Measurements from ENCODE around the gene KRT85. TPM values are rescaled to one million over a fixed set of nuclear protein-coding genes. Genes with fewer than 3 reads are reported as not detected.

KRT85 gene
- total RNA-seq, 1 donor from 2014 or later: not detected

DNA sequence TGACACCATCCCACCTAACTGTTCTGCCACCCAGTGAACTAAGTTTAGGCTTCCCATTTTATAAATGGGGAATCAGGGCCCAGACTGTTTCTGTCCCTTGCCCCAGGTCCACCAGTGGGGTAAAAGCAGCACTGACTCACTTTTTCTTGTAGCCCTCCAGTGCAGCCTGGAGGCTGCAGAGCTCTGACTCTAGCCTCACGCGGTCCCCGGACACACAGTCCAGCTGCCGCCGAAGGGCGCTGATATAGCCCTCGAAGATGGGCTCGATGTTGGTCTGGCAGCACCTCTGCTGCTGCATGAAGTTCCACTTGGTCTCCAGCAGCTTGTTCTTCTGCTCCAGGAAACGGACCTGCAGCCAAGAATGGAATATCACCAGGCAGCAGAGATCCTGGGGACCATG lies 36.3 kb upstream of the KRT85 start:
- Histone ChIP-seq H3K36me3 (ENCODE audit: control insufficient read depth, insufficient read depth, low read length) (no peaks in the 10 kb centered on the region), H3K27me3 (ENCODE audit: control insufficient read depth, insufficient read depth, low read length) (peaks cover 13% of the 10 kb centered on the region), H3K4me3 (ENCODE audit: low read depth, low read length) (no peak overlapping the region)
- no peak for DNase-seq (ENCODE audit: low read depth)
- TF ChIP-seq, protein P1, sequence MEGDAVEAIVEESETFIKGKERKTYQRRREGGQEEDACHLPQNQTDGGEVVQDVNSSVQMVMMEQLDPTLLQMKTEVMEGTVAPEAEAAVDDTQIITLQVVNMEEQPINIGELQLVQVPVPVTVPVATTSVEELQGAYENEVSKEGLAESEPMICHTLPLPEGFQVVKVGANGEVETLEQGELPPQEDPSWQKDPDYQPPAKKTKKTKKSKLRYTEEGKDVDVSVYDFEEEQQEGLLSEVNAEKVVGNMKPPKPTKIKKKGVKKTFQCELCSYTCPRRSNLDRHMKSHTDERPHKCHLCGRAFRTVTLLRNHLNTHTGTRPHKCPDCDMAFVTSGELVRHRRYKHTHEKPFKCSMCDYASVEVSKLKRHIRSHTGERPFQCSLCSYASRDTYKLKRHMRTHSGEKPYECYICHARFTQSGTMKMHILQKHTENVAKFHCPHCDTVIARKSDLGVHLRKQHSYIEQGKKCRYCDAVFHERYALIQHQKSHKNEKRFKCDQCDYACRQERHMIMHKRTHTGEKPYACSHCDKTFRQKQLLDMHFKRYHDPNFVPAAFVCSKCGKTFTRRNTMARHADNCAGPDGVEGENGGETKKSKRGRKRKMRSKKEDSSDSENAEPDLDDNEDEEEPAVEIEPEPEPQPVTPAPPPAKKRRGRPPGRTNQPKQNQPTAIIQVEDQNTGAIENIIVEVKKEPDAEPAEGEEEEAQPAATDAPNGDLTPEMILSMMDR (IDR thresholded peaks at IDR 0.05; ENCODE audit: insufficient read depth, low read length, poor library complexity, severe bottlenecking): no peak

DNA sequence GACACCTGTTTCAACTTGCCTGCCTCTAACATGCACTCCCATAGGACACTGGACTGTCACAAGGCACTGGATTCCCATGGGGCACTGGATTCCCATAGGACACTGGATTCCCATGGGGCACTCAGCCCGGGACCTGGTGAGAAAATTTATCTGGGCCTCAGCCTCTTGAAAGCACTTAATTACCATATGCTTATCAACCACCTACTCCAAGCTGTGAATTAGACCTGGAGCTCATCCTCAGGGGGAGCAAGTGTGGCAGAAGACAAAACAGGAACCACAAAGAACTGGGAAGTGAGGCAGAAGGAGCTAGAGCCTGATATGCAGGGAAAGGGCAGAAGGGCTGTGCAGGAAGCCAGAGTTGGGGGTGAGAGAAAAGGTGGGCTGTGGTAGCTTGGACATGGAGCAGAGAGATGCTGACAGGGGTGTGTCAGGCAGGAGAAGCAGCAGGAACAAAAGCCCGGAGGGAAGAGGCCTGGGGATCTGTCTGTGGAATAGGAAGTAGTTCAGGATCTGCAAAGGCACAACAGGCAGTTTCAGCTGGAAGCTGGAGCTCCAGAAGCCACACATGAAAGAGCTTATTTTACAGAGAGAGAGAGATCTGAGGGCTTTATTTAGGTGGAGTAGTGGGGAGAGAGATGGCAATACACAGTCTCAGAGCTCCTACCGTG lies 35.7 kb upstream of the KRT85 start:
- DNase-seq (ENCODE audit: low read depth): no peak
- Histone ChIP-seq H3K27me3 (ENCODE audit: control insufficient read depth, insufficient read depth, low read length) (peaks cover 14% of the 10 kb centered on the region), H3K4me3 (ENCODE audit: low read depth, low read length) (no peak overlapping the region), H3K36me3 (ENCODE audit: control insufficient read depth, insufficient read depth, low read length) (no peaks in the 10 kb centered on the region)
- TF ChIP-seq, protein P1 (IDR thresholded peaks at IDR 0.05; ENCODE audit: insufficient read depth, low read length, poor library complexity, severe bottlenecking): no peak

DNA sequence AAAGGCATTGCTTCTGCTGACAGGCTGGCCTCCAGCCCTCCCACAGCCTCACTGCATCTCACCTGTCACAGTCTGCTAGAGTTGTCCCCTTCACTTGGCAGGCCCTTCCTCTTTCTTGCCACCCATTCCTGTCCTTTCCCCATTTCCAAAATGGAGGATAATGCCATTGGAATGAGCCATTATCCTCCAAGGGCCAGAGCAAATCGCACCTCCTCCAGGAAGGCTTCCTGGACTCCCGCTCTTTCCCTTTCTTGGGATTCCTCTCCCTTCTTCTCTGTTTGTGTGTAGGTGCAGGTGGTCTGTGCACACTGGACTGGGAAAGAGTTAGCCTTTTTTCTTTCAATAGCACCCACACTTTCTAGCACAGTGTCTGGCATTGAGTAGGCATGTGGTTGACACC lies 35.1 kb upstream of the KRT85 start:
- no peak for DNase-seq (ENCODE audit: low read depth)
- Histone ChIP-seq H3K27me3 (ENCODE audit: control insufficient read depth, insufficient read depth, low read length) (peaks cover 14% of the 10 kb centered on the region), H3K4me3 (ENCODE audit: low read depth, low read length) (no peak overlapping the region), H3K36me3 (ENCODE audit: control insufficient read depth, insufficient read depth, low read length) (no peaks in the 10 kb centered on the region)
- TF ChIP-seq, protein P1 (IDR thresholded peaks at IDR 0.05; ENCODE audit: insufficient read depth, low read length, poor library complexity, severe bottlenecking): no peak

DNA sequence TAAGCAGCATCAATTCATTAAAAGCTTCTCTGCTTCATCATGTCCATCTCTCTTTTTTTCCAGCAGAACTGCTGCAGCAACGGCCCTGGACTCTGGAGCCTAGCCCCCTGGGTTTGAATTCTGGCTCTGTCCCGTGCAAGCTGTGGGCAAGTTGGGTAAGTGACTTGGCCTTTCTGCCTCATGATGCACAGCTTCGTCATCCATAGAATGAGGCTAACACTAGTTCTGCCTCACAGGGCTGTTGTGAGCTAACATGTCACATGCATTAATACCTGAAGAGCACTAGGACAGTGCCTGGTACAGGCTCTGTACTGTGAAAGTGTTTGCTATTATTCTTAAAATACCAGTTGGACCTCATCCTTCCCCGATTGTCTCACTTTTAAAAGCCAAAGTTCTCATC lies 34.6 kb upstream of the KRT85 start:
- H3K36me3 ChIP-seq (ENCODE audit: control insufficient read depth, insufficient read depth, low read length): no peaks in the 10 kb centered on the region
- peaks cover 14% of the 10 kb centered on the region for H3K27me3 ChIP-seq (ENCODE audit: control insufficient read depth, insufficient read depth, low read length)
- TF ChIP-seq, protein P1 (IDR thresholded peaks at IDR 0.05; ENCODE audit: insufficient read depth, low read length, poor library complexity, severe bottlenecking): no peak
- DNase-seq (ENCODE audit: low read depth): no peak
- no peak overlapping the region for H3K4me3 ChIP-seq (ENCODE audit: low read depth, low read length)

DNA sequence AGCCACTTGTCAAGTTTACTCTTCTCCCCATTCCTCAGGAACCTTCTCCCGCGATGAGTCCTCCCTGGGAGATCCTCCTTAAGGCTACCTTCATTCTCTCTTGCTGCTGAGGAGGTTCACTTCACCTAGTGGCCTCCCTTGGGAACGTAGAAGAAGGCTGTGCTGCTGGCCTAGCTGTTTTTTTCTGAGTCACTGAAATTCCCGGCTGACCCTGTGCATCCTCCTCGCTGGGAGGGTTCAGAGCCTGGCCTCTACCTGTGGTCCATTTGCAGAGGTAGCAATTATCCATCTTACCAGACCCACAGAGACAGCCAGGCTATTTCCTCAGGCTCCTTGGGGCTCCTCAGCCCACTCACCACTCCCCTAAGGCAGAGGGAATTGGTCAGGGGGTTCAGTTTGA lies 34.2 kb upstream of the KRT85 start:
- no peaks in the 10 kb centered on the region for H3K36me3 ChIP-seq (ENCODE audit: control insufficient read depth, insufficient read depth, low read length)
- no peak overlapping the region for H3K4me3 ChIP-seq (ENCODE audit: low read depth, low read length)
- H3K27me3 ChIP-seq (ENCODE audit: control insufficient read depth, insufficient read depth, low read length): peaks cover 14% of the 10 kb centered on the region
- TF ChIP-seq, protein P1 (IDR thresholded peaks at IDR 0.05; ENCODE audit: insufficient read depth, low read length, poor library complexity, severe bottlenecking): no peak
- DNase-seq (ENCODE audit: low read depth): no peak

DNA sequence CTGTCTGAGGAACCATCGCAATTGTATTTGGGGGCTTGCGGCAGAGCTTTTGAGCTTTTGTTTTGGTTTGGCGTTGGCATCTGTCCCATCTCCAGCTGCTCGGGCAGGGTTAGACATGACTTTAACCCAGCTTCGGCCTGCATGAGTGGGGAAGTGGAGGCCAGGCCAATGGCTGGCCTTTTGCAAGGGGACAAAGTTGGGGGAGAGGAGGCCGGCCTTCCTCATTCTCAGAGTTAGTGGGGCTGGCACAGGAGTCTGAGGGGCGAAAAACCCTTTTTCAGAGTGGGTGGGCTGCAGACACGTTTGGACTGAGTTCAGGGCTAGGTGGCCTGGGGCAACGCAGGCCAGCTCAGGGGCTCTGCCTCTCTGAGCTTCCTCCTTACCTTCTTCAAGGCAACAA lies 33.6 kb upstream of the KRT85 start:
- Histone ChIP-seq H3K27me3 (ENCODE audit: control insufficient read depth, insufficient read depth, low read length) (peaks cover 14% of the 10 kb centered on the region), H3K4me3 (ENCODE audit: low read depth, low read length) (no peak overlapping the region), H3K36me3 (ENCODE audit: control insufficient read depth, insufficient read depth, low read length) (no peaks in the 10 kb centered on the region)
- DNase-seq (ENCODE audit: low read depth): no peak
- TF ChIP-seq, protein P1 (IDR thresholded peaks at IDR 0.05; ENCODE audit: insufficient read depth, low read length, poor library complexity, severe bottlenecking): no peak
